Calu3 (cell line): ENCODE results near the gene MFAP4. TPM values are rescaled to one million over a fixed set of nuclear protein-coding genes. Genes with fewer than 3 reads are reported as not detected.

Source experiments
- BruUV-seq: library from RNA; stranded (reverse); fragments of 400-500 nt; replicated peaks from 2 replicates; lab custom pipeline; 2021; lab: Mats Ljungman, UMichigan
- CTCF ChIA-PET: fragments of 300-600 bp; sonication (Branson Sonifier 250); formaldehyde crosslinking; loops from one replicate; lab custom pipeline; 2022; ENCODE audit warnings: antibody characterized with exemption; lab: Charles Lee
- DNase-seq: peaks from one replicate; pipeline ENCODE4 v3.0.0; 2022
- H3K27ac Mint-ChIP-seq: one replicate; pipeline ENCODE4 v1.8.0; 2022; ENCODE audit warnings: mixed read lengths; ENCODE audit not compliant: unreplicated experiment
- H3K27me3 Mint-ChIP-seq: one replicate; pipeline ENCODE4 v1.8.0; 2022; ENCODE audit warnings: mixed read lengths; ENCODE audit not compliant: unreplicated experiment
- H3K36me3 Mint-ChIP-seq: one replicate; pipeline ENCODE4 v1.8.0; 2022; ENCODE audit warnings: mild to moderate bottlenecking, moderate library complexity, mixed read lengths; ENCODE audit not compliant: insufficient read depth, unreplicated experiment
- H3K4me1 Mint-ChIP-seq: one replicate; pipeline ENCODE4 v1.8.0; 2022; ENCODE audit warnings: mild to moderate bottlenecking, low read depth, mixed read lengths; ENCODE audit not compliant: unreplicated experiment
- H3K4me3 Mint-ChIP-seq: one replicate; pipeline ENCODE4 v1.8.0; 2022; ENCODE audit warnings: mild to moderate bottlenecking, low read depth, moderate library complexity, mixed read lengths; ENCODE audit not compliant: unreplicated experiment
- H3K9me3 Mint-ChIP-seq: one replicate; pipeline ENCODE4 v1.8.0; 2022; ENCODE audit warnings: low read depth, mixed read lengths; ENCODE audit not compliant: unreplicated experiment
- CTCF ChIP-seq: fragments of 200-600 bp; IDR thresholded peaks from one replicate; pipeline ENCODE4 v1.8.0; 2022; ENCODE audit warnings: antibody characterized with exemption; ENCODE audit not compliant: unreplicated experiment
- intact Hi-C: fragments of 100-400 bp; cut with micrococcal nuclease; formaldehyde crosslinking; loops from one replicate; pipeline ENCODE4 v1.10.0; 2022; ENCODE audit not compliant: unreplicated experiment
- total RNA-seq: library from RNA; stranded (reverse); gene quantifications from 2 replicates; pipeline ENCODE4 v1.2.3, GENCODE V29; 2022

Gene MFAP4
- total RNA-seq, 1 experiment from 2014 or later, result not detected

DNA sequence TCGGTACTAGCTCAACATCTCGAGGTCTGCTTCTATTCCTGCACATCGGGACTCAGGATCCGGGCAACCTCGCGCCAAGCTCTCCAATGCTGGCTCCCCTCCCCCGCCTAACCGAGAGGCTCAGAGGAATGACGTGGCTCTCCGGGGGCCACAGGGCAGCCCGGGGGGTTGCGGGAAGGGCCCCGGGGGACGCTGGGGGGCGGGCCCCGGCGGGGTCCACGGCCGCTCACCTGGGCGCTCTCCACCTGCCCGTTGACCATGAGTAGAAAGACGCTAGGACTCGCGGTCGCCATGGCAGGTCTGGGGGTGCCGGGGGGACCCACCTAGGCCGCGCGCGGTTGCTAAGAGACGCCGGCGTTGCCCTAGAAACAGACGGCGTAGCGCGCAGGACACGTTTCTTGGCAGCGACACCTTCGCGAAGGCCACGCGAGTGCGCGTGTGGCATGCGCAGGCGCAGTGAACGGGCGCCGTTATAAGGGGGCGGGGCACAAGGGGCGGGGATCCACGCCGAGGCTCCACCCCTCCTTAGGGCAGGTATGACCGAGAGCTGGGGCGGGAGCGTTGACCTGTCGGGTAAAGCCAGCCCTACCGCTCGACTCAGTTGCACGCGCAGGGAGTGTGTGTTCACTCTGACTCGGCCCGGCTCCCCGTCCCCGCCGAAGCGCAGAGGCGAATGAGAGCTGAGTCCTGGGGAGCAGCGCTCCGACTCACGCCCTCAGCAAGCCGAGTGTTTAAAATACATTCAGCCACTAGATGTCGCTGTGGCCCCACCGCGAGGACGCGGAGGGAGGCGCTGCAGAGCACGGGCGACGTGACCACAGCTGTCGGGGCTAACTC, 24.5 kb downstream of the MFAP4 start, which contains the start of gene B9D1:
Gene B9D1, minus strand, starts transcription at position 447 of the 837 bp plus-strand sequence. Its CDS starts 154 bp downstream, at position 293.
- H3K4me3 Mint-ChIP-seq, result peak within 1 kb of the TSS; percentile 70
- intact Hi-C loops, result loop anchor here (1.0 to 10.0 kb wide), 2 partner anchors 85 to 402 kb away; no protein-coding TSS in a partner anchor
- peaks cover 9% of the 10 kb centered on the region for H3K4me1 Mint-ChIP-seq
- H3K36me3 Mint-ChIP-seq, result peaks cover 20% of the 10 kb centered on the region
- peak within 1 kb of the TSS; percentile 60 for H3K27ac Mint-ChIP-seq
- no peaks in the 10 kb centered on the region for H3K27me3 Mint-ChIP-seq
- H3K9me3 Mint-ChIP-seq, result no peaks in the 10 kb centered on the region
- peak; percentile 83 for DNase-seq
- TF ChIP-seq CTCF, result peak; percentile 74
- CTCF ChIA-PET, result interaction anchor here (0.7 to 2.0 kb wide), 7 partner anchors 15 to 400 kb away, joined by 4 to 30 read pairs (median 5); partner anchors contain the start of genes ALDH3A2 and MAPK7
- BruUV-seq, result no TSS peak

DNA sequence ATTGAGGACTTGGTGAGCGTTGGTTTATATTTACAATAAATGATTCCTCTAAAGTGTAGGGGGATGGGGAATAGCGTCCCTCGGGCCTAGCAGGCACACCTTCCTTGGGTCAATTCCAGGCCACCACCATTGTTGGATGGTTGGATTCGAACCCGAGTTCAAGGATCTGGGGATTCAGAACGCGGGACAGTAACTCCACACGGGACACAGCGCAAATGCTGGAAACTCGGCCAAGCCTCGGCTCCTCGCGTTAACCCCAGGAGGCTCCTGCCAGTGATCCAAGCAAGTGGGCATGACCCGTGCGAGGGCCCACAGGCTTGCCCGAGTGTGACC, 25.1 kb downstream of the MFAP4 start:
- TSS peak; percentile 54 for BruUV-seq
- intact Hi-C loops, result loop anchor here (1.0 to 10.0 kb wide), 2 partner anchors 85 to 403 kb away; no protein-coding TSS in a partner anchor
- H3K9me3 Mint-ChIP-seq, result no peaks in the 10 kb centered on the region
- peak overlapping the region; percentile 60 for H3K27ac Mint-ChIP-seq
- peak overlapping the region; percentile 70 for H3K4me3 Mint-ChIP-seq
- peaks cover 9% of the 10 kb centered on the region for H3K4me1 Mint-ChIP-seq
- peaks cover 22% of the 10 kb centered on the region for H3K36me3 Mint-ChIP-seq
- CTCF ChIA-PET, result interaction anchor here (1.0 to 2.0 kb wide), 3 partner anchors 16 to 287 kb away, joined by 5 to 30 read pairs (median 6); partner anchors contain the start of genes ALDH3A2 and MAPK7
- TF ChIP-seq CTCF, result no peak
- no peaks in the 10 kb centered on the region for H3K27me3 Mint-ChIP-seq
- no peak for DNase-seq

DNA sequence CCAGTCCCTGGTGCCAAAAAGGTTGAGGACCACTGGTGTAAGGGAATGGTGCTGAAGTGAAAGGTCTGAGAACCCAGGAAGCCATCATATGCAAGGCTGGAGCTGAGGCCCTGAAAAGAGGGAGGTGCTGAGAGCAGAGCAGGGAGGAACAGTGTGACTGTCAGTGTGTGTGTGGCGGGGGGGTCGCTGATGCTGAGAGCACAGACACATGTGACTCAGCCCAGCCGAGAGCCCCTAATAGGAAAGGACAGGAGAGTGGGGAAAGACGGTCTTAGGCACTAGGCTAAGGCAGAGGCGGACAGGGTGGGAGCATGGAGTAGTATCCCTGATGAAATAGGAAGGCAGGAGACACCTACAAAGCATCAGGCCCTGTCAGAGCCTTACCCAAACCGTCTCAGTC, 25.7 kb downstream of the MFAP4 start:
- intact Hi-C loops, result loop anchor here (10.0 kb wide), 1 partner anchor 403 kb away; no protein-coding TSS in a partner anchor
- H3K27me3 Mint-ChIP-seq, result no peaks in the 10 kb centered on the region
- H3K9me3 Mint-ChIP-seq, result no peaks in the 10 kb centered on the region
- H3K27ac Mint-ChIP-seq, result peak overlapping the region; percentile 60
- H3K4me1 Mint-ChIP-seq, result peaks cover 9% of the 10 kb centered on the region
- BruUV-seq, result no TSS peak
- CTCF ChIA-PET, result no interaction called here
- H3K4me3 Mint-ChIP-seq, result peak overlapping the region; percentile 70
- TF ChIP-seq CTCF, result no peak
- no peak for DNase-seq
- H3K36me3 Mint-ChIP-seq, result peaks cover 24% of the 10 kb centered on the region

DNA sequence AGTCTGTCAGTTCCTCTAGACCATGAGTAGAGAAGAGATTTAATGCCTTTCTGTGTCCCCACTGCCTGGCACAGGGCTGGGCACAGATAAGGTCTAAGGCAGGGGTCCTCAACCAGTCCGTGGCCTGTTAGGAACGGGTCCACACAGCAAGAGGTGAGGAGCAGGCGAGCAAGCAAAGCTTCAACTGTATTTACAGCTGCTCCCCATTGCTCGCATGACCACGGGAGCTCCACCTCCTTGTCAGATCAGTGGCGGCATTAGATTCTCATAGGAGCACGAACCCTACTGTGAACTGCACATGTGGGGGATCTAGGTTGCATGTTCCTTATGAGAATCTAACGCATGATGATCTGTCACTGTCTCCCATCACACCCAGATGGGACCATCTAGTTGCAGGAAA, 26.2 kb downstream of the MFAP4 start:
- H3K27me3 Mint-ChIP-seq, result no peaks in the 10 kb centered on the region
- CTCF ChIA-PET, result no interaction called here

More for the DNA sequence above, 26.2 kb downstream of the MFAP4 start:
- H3K4me1 Mint-ChIP-seq, result peaks cover 9% of the 10 kb centered on the region
- no peak for DNase-seq
- peak overlapping the region; percentile 70 for H3K4me3 Mint-ChIP-seq
- intact Hi-C loops, result loop anchor here (10.0 kb wide), 1 partner anchor 404 kb away; no protein-coding TSS in a partner anchor
- H3K27ac Mint-ChIP-seq, result no peak overlapping the region
- H3K9me3 Mint-ChIP-seq, result no peaks in the 10 kb centered on the region
- peaks cover 24% of the 10 kb centered on the region for H3K36me3 Mint-ChIP-seq
- no peak for TF ChIP-seq CTCF
- BruUV-seq, result no TSS peak
